ENCODE data around the gene NUDCD3.

NUDCD3 gene

DNA sequence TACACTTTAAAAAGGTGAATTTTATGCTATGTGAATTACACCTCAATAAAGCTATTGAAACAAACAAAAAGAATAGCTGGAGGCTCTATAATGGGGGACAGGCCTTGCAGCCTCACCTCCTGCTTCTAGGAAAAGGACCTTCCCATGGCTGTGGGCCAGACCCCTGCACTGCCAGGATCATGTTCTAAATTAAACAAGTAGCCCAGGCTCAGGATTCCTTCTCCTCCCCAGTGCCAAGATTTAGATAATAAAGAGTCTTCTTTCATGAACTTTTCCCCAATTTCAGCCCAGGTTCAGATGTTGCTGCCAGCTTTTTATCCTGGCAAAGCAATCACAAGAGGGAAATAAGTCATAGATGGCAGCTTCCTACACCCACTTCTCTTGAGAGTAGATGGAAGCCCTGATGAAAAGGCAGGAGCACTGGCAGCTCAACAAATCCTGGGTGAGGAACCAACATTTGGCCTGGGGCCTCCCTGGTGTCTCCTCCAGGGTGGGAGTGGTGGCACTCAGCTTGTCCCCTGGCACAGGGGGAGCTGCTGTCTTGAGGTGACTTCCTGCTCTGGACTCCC, 142.8 kb downstream of the NUDCD3 start:
- TF ChIP-seq, protein P1, sequence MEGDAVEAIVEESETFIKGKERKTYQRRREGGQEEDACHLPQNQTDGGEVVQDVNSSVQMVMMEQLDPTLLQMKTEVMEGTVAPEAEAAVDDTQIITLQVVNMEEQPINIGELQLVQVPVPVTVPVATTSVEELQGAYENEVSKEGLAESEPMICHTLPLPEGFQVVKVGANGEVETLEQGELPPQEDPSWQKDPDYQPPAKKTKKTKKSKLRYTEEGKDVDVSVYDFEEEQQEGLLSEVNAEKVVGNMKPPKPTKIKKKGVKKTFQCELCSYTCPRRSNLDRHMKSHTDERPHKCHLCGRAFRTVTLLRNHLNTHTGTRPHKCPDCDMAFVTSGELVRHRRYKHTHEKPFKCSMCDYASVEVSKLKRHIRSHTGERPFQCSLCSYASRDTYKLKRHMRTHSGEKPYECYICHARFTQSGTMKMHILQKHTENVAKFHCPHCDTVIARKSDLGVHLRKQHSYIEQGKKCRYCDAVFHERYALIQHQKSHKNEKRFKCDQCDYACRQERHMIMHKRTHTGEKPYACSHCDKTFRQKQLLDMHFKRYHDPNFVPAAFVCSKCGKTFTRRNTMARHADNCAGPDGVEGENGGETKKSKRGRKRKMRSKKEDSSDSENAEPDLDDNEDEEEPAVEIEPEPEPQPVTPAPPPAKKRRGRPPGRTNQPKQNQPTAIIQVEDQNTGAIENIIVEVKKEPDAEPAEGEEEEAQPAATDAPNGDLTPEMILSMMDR (IDR thresholded peaks at IDR 0.05; ENCODE audit: low read depth, low read length, missing control alignments) = no peak
- DNase-seq = no peak
- in situ Hi-C loops (cut with HindIII; ENCODE audit: low pct_ligation_motif_present, low sequenced_read_pairs) = no loop called here
- Histone ChIP-seq H3K27me3 (replicated peaks) (no peaks in the 10 kb centered on the region), H3K27ac (no peak overlapping the region), H3K4me3 (ENCODE audit: low read depth, low read length) (no peak overlapping the region), H3K36me3 (replicated peaks) (no peaks in the 10 kb centered on the region)

DNA sequence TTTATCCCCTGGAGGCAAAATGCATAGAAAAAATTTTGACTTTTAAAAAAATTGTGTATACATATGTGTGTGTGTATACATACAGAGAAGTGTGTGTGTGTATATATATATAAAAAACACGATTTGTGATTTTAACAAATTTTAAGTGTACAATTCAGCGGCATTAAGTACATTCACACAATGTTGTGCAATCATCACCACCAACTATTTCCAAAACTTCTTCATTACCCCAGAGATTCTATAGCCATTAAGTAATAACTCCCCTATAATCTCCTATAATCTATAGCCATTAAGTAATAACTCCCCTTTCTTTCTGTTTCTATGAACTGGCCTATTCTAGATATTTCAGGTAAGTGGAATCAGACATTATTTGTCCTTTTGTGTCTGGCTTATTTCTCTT, 144.4 kb downstream of the NUDCD3 start:
- Histone ChIP-seq H3K36me3 (replicated peaks) (no peaks in the 10 kb centered on the region), H3K27ac (no peak overlapping the region), H3K4me3 (ENCODE audit: low read depth, low read length) (no peak overlapping the region), H3K27me3 (replicated peaks) (no peaks in the 10 kb centered on the region)
- DNase-seq = no peak
- in situ Hi-C loops (cut with HindIII; ENCODE audit: low pct_ligation_motif_present, low sequenced_read_pairs) = no loop called here
- TF ChIP-seq, protein P1 (IDR thresholded peaks at IDR 0.05; ENCODE audit: low read depth, low read length, missing control alignments) = no peak

DNA sequence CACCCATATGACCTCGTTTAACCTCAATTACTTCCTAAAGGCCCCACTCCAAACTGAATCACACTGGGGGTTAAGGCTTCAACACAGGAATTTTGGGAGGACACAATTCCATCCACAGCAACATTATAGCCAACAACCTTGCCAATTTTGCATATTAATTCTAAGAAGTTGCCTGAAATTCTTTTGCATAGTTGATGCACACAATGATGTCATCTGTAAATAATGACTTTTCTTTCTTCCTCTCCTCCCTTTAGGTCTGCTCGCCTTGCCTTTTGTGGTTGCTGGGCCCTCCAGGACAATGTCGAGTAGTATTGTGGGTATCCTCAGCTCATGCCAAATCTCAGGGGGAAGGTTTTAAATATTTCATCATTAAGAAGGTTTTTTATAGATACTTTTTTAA, 149.1 kb downstream of the NUDCD3 start:
- in situ Hi-C loops (cut with HindIII; ENCODE audit: low pct_ligation_motif_present, low sequenced_read_pairs) = no loop called here
- DNase-seq = no peak
- no peaks in the 10 kb centered on the region for H3K27me3 ChIP-seq (replicated peaks)
- H3K27ac ChIP-seq = no peak overlapping the region
- TF ChIP-seq, protein P1 (IDR thresholded peaks at IDR 0.05; ENCODE audit: low read depth, low read length, missing control alignments) = no peak
- no peak overlapping the region for H3K4me3 ChIP-seq (ENCODE audit: low read depth, low read length)
- H3K36me3 ChIP-seq (replicated peaks) = no peaks in the 10 kb centered on the region

DNA sequence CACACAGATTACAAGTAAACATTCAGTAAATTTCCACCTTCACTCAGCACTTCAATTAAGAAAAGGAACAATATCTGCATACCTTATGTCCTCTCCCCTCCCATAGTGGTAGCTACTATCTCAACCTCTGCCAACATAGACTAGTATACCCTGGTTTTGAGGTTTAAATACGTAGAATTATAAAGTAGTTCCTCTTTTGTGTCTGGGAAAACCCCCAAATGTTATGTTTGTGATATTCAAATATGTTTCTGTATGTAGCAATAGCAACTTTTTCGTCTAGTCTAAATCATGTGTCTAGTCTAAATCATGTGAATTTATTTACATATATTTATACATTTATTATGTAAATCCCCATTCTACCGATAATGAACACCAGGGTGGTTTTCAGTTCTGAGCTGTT, 151.9 kb downstream of the NUDCD3 start:
- in situ Hi-C loops (cut with HindIII; ENCODE audit: low pct_ligation_motif_present, low sequenced_read_pairs) = no loop called here
- H3K27me3 ChIP-seq (replicated peaks) = no peaks in the 10 kb centered on the region
- no peak overlapping the region for H3K27ac ChIP-seq
- DNase-seq = no peak
- no peaks in the 10 kb centered on the region for H3K36me3 ChIP-seq (replicated peaks)
- H3K4me3 ChIP-seq (ENCODE audit: low read depth, low read length) = no peak overlapping the region
- TF ChIP-seq, protein P1 (IDR thresholded peaks at IDR 0.05; ENCODE audit: low read depth, low read length, missing control alignments) = no peak

DNA sequence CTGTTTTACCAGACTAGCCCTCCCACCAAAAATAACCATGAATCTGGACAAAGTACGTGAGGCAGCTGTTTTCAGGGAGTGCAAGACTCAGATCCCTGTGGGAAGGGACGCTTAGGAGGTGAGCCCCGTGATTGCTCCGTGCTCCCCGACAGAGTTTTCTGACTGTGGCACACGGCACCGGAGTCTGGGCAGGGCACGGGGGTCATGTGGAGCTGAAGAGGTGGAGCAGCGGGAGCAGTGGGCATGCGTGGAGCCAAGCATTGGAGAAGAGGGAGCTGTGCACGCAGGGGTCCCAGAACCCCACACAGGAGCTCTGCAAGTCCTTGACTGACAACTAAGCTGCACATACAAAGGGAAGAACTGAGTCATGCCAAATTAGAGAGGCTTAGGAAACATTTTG, 154.0 kb downstream of the NUDCD3 start:
- Histone ChIP-seq H3K27me3 (replicated peaks) (no peaks in the 10 kb centered on the region), H3K4me3 (ENCODE audit: low read depth, low read length) (no peak overlapping the region), H3K27ac (no peak overlapping the region), H3K36me3 (replicated peaks) (no peaks in the 10 kb centered on the region)
- TF ChIP-seq, protein P1 (IDR thresholded peaks at IDR 0.05; ENCODE audit: low read depth, low read length, missing control alignments) = no peak
- in situ Hi-C loops (cut with HindIII; ENCODE audit: low pct_ligation_motif_present, low sequenced_read_pairs) = no loop called here
- DNase-seq = no peak

DNA sequence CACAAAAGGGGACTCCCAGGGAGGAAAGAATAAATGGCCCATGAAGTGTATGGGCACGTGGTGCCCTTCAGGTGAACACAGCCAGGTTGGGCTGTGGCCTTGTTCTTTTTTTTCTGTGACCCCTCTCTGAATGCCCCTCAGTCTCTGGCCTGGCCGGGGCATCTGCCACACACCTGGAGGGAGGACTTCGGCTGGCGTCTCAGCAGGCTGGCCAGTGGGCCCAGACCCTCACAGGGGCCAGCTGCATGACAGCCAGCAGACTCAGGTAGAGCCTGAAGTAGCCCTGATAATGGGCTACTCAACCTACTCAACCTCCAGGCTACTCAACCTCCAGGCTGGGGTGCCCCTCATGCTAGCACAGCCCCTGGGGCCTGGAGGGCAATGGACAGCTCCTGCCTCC, 155.3 kb downstream of the NUDCD3 start:
- in situ Hi-C loops (cut with HindIII; ENCODE audit: low pct_ligation_motif_present, low sequenced_read_pairs) = no loop called here

More for the DNA sequence above, 155.3 kb downstream of the NUDCD3 start:
- TF ChIP-seq, protein P1 (IDR thresholded peaks at IDR 0.05; ENCODE audit: low read depth, low read length, missing control alignments) = no peak
- no peak overlapping the region for H3K27ac ChIP-seq
- H3K27me3 ChIP-seq (replicated peaks) = no peaks in the 10 kb centered on the region
- no peak for DNase-seq
- no peaks in the 10 kb centered on the region for H3K36me3 ChIP-seq (replicated peaks)
- no peak overlapping the region for H3K4me3 ChIP-seq (ENCODE audit: low read depth, low read length)
